ENCODE measurements around the gene CASK.

GRCh38 chrX:41890026-41890423 lies 33.3 kb downstream of the CASK start:
- TF ChIP-seq, protein P1, sequence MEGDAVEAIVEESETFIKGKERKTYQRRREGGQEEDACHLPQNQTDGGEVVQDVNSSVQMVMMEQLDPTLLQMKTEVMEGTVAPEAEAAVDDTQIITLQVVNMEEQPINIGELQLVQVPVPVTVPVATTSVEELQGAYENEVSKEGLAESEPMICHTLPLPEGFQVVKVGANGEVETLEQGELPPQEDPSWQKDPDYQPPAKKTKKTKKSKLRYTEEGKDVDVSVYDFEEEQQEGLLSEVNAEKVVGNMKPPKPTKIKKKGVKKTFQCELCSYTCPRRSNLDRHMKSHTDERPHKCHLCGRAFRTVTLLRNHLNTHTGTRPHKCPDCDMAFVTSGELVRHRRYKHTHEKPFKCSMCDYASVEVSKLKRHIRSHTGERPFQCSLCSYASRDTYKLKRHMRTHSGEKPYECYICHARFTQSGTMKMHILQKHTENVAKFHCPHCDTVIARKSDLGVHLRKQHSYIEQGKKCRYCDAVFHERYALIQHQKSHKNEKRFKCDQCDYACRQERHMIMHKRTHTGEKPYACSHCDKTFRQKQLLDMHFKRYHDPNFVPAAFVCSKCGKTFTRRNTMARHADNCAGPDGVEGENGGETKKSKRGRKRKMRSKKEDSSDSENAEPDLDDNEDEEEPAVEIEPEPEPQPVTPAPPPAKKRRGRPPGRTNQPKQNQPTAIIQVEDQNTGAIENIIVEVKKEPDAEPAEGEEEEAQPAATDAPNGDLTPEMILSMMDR (IDR thresholded peaks at IDR 0.05; ENCODE audit: low read depth, low read length, missing input control) = no peak
- TF ChIP-seq TAF1 (conservative IDR thresholded peaks at IDR 0.05) (no peak), HNF4G (IDR thresholded peaks at IDR 0.05) (no peak), RAD21 (IDR thresholded peaks at IDR 0.05) (no peak), YY1 (IDR thresholded peaks at IDR 0.05) (no peak), RXRA (IDR thresholded peaks at IDR 0.05) (no peak), GABPA (IDR thresholded peaks at IDR 0.05 in 1 of 2, conservative IDR thresholded peaks at IDR 0.05 in 1 of 2) (no peak), HNF4A (conservative IDR thresholded peaks at IDR 0.05) (no peak), SP1 (IDR thresholded peaks at IDR 0.05) (no peak)
- TF ChIP-seq, protein P2, sequence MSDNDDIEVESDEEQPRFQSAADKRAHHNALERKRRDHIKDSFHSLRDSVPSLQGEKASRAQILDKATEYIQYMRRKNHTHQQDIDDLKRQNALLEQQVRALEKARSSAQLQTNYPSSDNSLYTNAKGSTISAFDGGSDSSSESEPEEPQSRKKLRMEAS (IDR thresholded peaks at IDR 0.05) = no peak
